Measurements from ENCODE around the gene LSR. TPM values are rescaled to one million over a fixed set of nuclear protein-coding genes. Genes with fewer than 3 reads are reported as not detected.

LSR gene
- total RNA-seq, 1 donor from 2014 or later, result 0.83 TPM

GRCh38 chr19:35209646-35210045 is 39.2 kb upstream of the LSR start:
- H3K27me3 Mint-ChIP-seq (ENCODE audit: unreplicated experiment), result peaks cover 14% of the 10 kb centered on the region
- TF ChIP-seq CTCF (IDR thresholded peaks at IDR 0.05), result no peak
- peaks cover 6% of the 10 kb centered on the region for H3K4me1 Mint-ChIP-seq (ENCODE audit: unreplicated experiment)
- H3K4me3 Mint-ChIP-seq (ENCODE audit: unreplicated experiment), result no peak overlapping the region
- no peak overlapping the region for H3K27ac Mint-ChIP-seq (ENCODE audit: unreplicated experiment)
- H3K36me3 Mint-ChIP-seq (ENCODE audit: unreplicated experiment), result no peaks in the 10 kb centered on the region
- DNase-seq (ENCODE audit: extremely low spot score, unreplicated experiment), result no peak
- H3K9me3 Mint-ChIP-seq (ENCODE audit: unreplicated experiment), result peaks cover 4% of the 10 kb centered on the region

GRCh38 chr19:35211545-35212230 is 37.1 kb upstream of the LSR start:
- TF ChIP-seq CTCF (IDR thresholded peaks at IDR 0.05), result no peak
- Mint-ChIP-seq H3K4me1 (ENCODE audit: unreplicated experiment) (peaks cover 6% of the 10 kb centered on the region), H3K9me3 (ENCODE audit: unreplicated experiment) (peaks cover 7% of the 10 kb centered on the region), H3K36me3 (ENCODE audit: unreplicated experiment) (no peaks in the 10 kb centered on the region), H3K4me3 (ENCODE audit: unreplicated experiment) (no peak overlapping the region), H3K27me3 (ENCODE audit: unreplicated experiment) (peaks cover 8% of the 10 kb centered on the region), H3K27ac (ENCODE audit: unreplicated experiment) (no peak overlapping the region)
- no peak for DNase-seq (ENCODE audit: extremely low spot score, unreplicated experiment)

GRCh38 chr19:35212241-35212640 is 36.6 kb upstream of the LSR start:
- no peak for DNase-seq (ENCODE audit: extremely low spot score, unreplicated experiment)
- H3K27ac Mint-ChIP-seq (ENCODE audit: unreplicated experiment), result no peak overlapping the region
- no peak overlapping the region for H3K4me3 Mint-ChIP-seq (ENCODE audit: unreplicated experiment)
- no peak for TF ChIP-seq CTCF (IDR thresholded peaks at IDR 0.05)
- no peaks in the 10 kb centered on the region for H3K36me3 Mint-ChIP-seq (ENCODE audit: unreplicated experiment)
- peaks cover 8% of the 10 kb centered on the region for H3K9me3 Mint-ChIP-seq (ENCODE audit: unreplicated experiment)
- H3K27me3 Mint-ChIP-seq (ENCODE audit: unreplicated experiment), result peaks cover 6% of the 10 kb centered on the region
- peaks cover 6% of the 10 kb centered on the region for H3K4me1 Mint-ChIP-seq (ENCODE audit: unreplicated experiment)

GRCh38 chr19:35213663-35214632 is 34.9 kb upstream of the LSR start:
- no peak overlapping the region for H3K4me3 Mint-ChIP-seq (ENCODE audit: unreplicated experiment)
- peaks cover 6% of the 10 kb centered on the region for H3K27me3 Mint-ChIP-seq (ENCODE audit: unreplicated experiment)
- H3K36me3 Mint-ChIP-seq (ENCODE audit: unreplicated experiment), result no peaks in the 10 kb centered on the region
- no peak overlapping the region for H3K27ac Mint-ChIP-seq (ENCODE audit: unreplicated experiment)
- H3K4me1 Mint-ChIP-seq (ENCODE audit: unreplicated experiment), result peaks cover 6% of the 10 kb centered on the region
- TF ChIP-seq CTCF (IDR thresholded peaks at IDR 0.05), result no peak
- DNase-seq (ENCODE audit: extremely low spot score, unreplicated experiment), result no peak
- peaks cover 3% of the 10 kb centered on the region for H3K9me3 Mint-ChIP-seq (ENCODE audit: unreplicated experiment)
